Measurements from ENCODE around the gene CACNG1. TPM values are rescaled to one million over a fixed set of nuclear protein-coding genes. Genes with fewer than 3 reads are reported as not detected.

CACNG1 gene
- total and polyA plus RNA-seq, 2 of the 4 experiments (the other 2 are of a cell fraction) = not detected

DNA sequence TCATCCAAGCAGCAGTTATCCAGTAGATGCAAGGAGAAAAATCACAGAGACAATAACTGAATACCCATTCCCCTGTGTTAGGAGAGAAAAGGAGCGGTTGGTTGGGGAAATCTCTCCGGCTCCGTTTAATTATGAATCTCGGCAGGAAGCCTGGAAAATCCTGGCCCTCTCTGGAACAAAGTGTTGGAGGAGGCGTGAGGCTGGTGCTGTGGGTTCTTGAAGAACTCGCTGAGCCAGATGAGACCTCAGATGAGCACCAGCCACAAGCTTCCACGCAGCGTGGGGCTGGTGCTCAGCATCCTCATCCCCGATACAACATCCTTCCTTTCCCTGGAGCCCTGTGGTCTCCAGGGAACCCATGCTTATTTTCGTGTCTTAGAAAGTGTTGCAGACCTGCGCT is 40.2 kb upstream of the CACNG1 start:
- BruUV-seq (replicated peaks) = no TSS peak
- no peak overlapping the region for H3K27ac ChIP-seq (ENCODE audit: insufficient read depth, low read length)
- no peak overlapping the region for H3K14ac ChIP-seq (replicated peaks; ENCODE audit: low read depth, low read length)
- H3K79me1 ChIP-seq (ENCODE audit: low read depth in 1 of 2, low read length in 2 of 2) = no peaks in the 10 kb centered on the region
- no peak overlapping the region for H3K4me3 ChIP-seq (ENCODE audit: insufficient read depth, low read depth, low read length)
- ATAC-seq (ENCODE audit: low read depth) = no peak
- H3K9me3 ChIP-seq (ENCODE audit: control insufficient read depth, insufficient read depth, low read length) = peaks cover 4% of the 10 kb centered on the region; the same call in 1 of the 2 replicates
- 80% methylated on average over 2 of the region's 11 CpGs; no CpG with 5 or more reads in 1 of the 2 experiments for WGBS, 2 experiments (ENCODE audit: extremely low coverage in 2 of 2, insufficient read length in 1 of 2)
- H4K8ac ChIP-seq (ENCODE audit: low read depth in 2 of 2, low read length in 2 of 2) = no peak overlapping the region
- in situ Hi-C loops (cut with MboI; ENCODE audit: low sequenced_read_pairs) (no loop called here), intact Hi-C loops (cut with micrococcal nuclease) (no loop called here), dilution Hi-C loops (cut with HindIII; ENCODE audit: low sequenced_read_pairs, unreplicated experiment) (no loop called here)
- peaks cover 23% of the 10 kb centered on the region for H3K27me3 ChIP-seq (ENCODE audit: control insufficient read depth, insufficient read depth, low read length)
- no peak overlapping the region for H4K5ac ChIP-seq (ENCODE audit: low read depth, low read length)
- no peak overlapping the region for H3K18ac ChIP-seq (ENCODE audit: low read depth, low read length)
- no peak overlapping the region for H2BK5ac ChIP-seq (ENCODE audit: low read depth, low read length, poor library complexity, severe bottlenecking)
- H2BK120ac ChIP-seq (ENCODE audit: low read depth, low read length) = no peak overlapping the region
- H3K4me1 ChIP-seq (ENCODE audit: control insufficient read depth, insufficient read depth, low read length) = no peaks in the 10 kb centered on the region
- no peak overlapping the region for H2AFZ ChIP-seq (replicated peaks; ENCODE audit: low read length, poor library complexity)
- no peak overlapping the region for H3K56ac ChIP-seq (ENCODE audit: extremely low read depth, insufficient read depth, low read length)
- no peak overlapping the region for H2AK9ac ChIP-seq (replicated peaks; ENCODE audit: low read depth, low read length, poor library complexity)
- H3K23ac ChIP-seq (ENCODE audit: low read depth, low read length) = no peak overlapping the region
- H3K9me1 ChIP-seq (ENCODE audit: insufficient read depth, low read length) = no peaks in the 10 kb centered on the region
- no peaks in the 10 kb centered on the region for H4K20me1 ChIP-seq (ENCODE audit: insufficient read depth, low read length)
- H3K9ac ChIP-seq (ENCODE audit: low read depth, low read length) = no peak overlapping the region
- H3K4ac ChIP-seq (ENCODE audit: low read depth, low read length) = no peak overlapping the region
- POLR2A ChIA-PET (ENCODE audit: unreplicated experiment) = no interaction called here
- no peak overlapping the region for H4K91ac ChIP-seq (ENCODE audit: insufficient read depth, low read depth, low read length)
- H3K36me3 ChIP-seq (ENCODE audit: control insufficient read depth, insufficient read depth, low read length) = no peaks in the 10 kb centered on the region
- H2BK15ac ChIP-seq (ENCODE audit: low read depth, low read length) = no peak overlapping the region
- H2AK5ac ChIP-seq (ENCODE audit: low read depth, low read length) = no peak overlapping the region
- DNase-seq = no peak
- no peak overlapping the region for H2BK20ac ChIP-seq (ENCODE audit: low read depth, low read length)
- no peak for TF ChIP-seq USF2 (IDR thresholded peaks at IDR 0.05; ENCODE audit: low read depth, low read length)
- no peak for TF ChIP-seq FOS (IDR thresholded peaks at IDR 0.05; ENCODE audit: low read depth, low read length)
- TF ChIP-seq MXI1 (IDR thresholded peaks at IDR 0.05; ENCODE audit: borderline replicate concordance, low read depth, low read length) = no peak
- no peak for TF ChIP-seq SMC3 (IDR thresholded peaks at IDR 0.05; ENCODE audit: low read depth, low read length)
- no peak for TF ChIP-seq POLR2A (IDR thresholded peaks at IDR 0.05; ENCODE audit: low read depth, low read length)
- TF ChIP-seq CHD1 (IDR thresholded peaks at IDR 0.05; ENCODE audit: low read depth, low read length) = no peak
- TF ChIP-seq NFE2L2 (IDR thresholded peaks at IDR 0.05; ENCODE audit: low read depth, low read length) = no peak
- TF ChIP-seq ELK1 (IDR thresholded peaks at IDR 0.05; ENCODE audit: borderline replicate concordance, low read depth, low read length) = no peak
- CTCF ChIA-PET = interaction anchor here (0.6 kb wide), 1 partner anchor 39 kb away, joined by 3 read pairs; no protein-coding TSS in a partner anchor
- H3K4me2 ChIP-seq (ENCODE audit: low read depth, low read length) = no peak overlapping the region

All from IMR-90 (cell line).